ENCODE data around the gene PAX1. TPM values are rescaled to one million over a fixed set of nuclear protein-coding genes. Genes with fewer than 3 reads are reported as not detected.

The PAX1 gene
- total and polyA plus RNA-seq, 12 donors = not detected

GRCh38 chr20:21710863-21711431 is 5.5 kb downstream of the PAX1 start:
- Histone ChIP-seq H3K4me3 (no peak overlapping the region), H3K27me3 (peaks cover 73% of the 10 kb centered on the region), H3K9me3 (replicated peaks in 1 of 3) (no peaks in the 10 kb centered on the region), H3K27ac (no peak overlapping the region), H3K4me1 (replicated peaks in 1 of 2) (no peaks in the 10 kb centered on the region), H3K36me3 (replicated peaks in 1 of 2) (no peaks in the 10 kb centered on the region)
- TF ChIP-seq POLR2A (IDR thresholded peaks at IDR 0.05) = no peak
- no peak for TF ChIP-seq CTCF (IDR thresholded peaks at IDR 0.05)
- intact Hi-C loops (cut with DNase I) = loop anchor here in 1 of 2 donors (10.0 kb wide), 2 partner anchors 394 to 534 kb away; no protein-coding TSS in a partner anchor
- DNase-seq = no peak
- 23 to 28% (median 26%) methylated on average over 5 of the region's 5 CpGs for WGBS, 4 donors

GRCh38 chr20:21712443-21713059 is 7.1 kb downstream of the PAX1 start:
- no peaks in the 10 kb centered on the region for H3K4me1 ChIP-seq (replicated peaks in 1 of 2)
- H3K9me3 ChIP-seq (replicated peaks in 1 of 3) = no peaks in the 10 kb centered on the region
- WGBS, 4 donors = 5 to 7% (median 7%) methylated on average over 13 to 17 of the region's 17 CpGs
- intact Hi-C loops (cut with DNase I) = loop anchor here in 1 of 2 donors (10.0 kb wide), 2 partner anchors 392 to 532 kb away; no protein-coding TSS in a partner anchor
- H3K27me3 ChIP-seq = peaks cover 62% of the 10 kb centered on the region
- no peak overlapping the region for H3K4me3 ChIP-seq
- H3K36me3 ChIP-seq (replicated peaks in 1 of 2) = no peaks in the 10 kb centered on the region
- TF ChIP-seq CTCF (IDR thresholded peaks at IDR 0.05) (no peak), POLR2A (IDR thresholded peaks at IDR 0.05) (no peak)
- no peak for DNase-seq
- no peak overlapping the region for H3K27ac ChIP-seq

GRCh38 chr20:21713470-21713869 is 8.0 kb downstream of the PAX1 start:
- DNase-seq = no peak
- WGBS, 4 donors = 3 to 4% (median 4%) methylated on average over 8 to 15 of the region's 15 CpGs
- Histone ChIP-seq H3K9me3 (replicated peaks in 1 of 3) (no peaks in the 10 kb centered on the region), H3K27ac (no peak overlapping the region), H3K36me3 (replicated peaks in 1 of 2) (no peaks in the 10 kb centered on the region), H3K4me3 (no peak overlapping the region), H3K4me1 (replicated peaks in 1 of 2) (no peaks in the 10 kb centered on the region), H3K27me3 (peaks cover 56% of the 10 kb centered on the region)
- TF ChIP-seq POLR2A (IDR thresholded peaks at IDR 0.05) = no peak
- TF ChIP-seq CTCF (IDR thresholded peaks at IDR 0.05) = no peak
- intact Hi-C loops (cut with DNase I) = loop anchor here in 1 of 2 donors (10.0 kb wide), 2 partner anchors 391 to 531 kb away; no protein-coding TSS in a partner anchor

- H3K4me3 ChIP-seq = no peak overlapping the region
- no peak for DNase-seq
- H3K27me3 ChIP-seq = peaks cover 51% of the 10 kb centered on the region
- H3K36me3 ChIP-seq (replicated peaks in 1 of 2) = no peaks in the 10 kb centered on the region
- H3K9me3 ChIP-seq (replicated peaks in 1 of 3) = no peaks in the 10 kb centered on the region
- intact Hi-C loops (cut with DNase I) = loop anchor here in 1 of 2 donors (10.0 kb wide), 2 partner anchors 391 to 531 kb away; no protein-coding TSS in a partner anchor
- TF ChIP-seq POLR2A (IDR thresholded peaks at IDR 0.05) = no peak
- TF ChIP-seq CTCF (IDR thresholded peaks at IDR 0.05) = no peak
- 1 to 2% (median 2%) methylated on average over 10 to 26 of the region's 26 CpGs; no CpG with 5 or more reads in 1 of the 4 donors for WGBS, 4 donors
- no peak overlapping the region for H3K27ac ChIP-seq
- no peaks in the 10 kb centered on the region for H3K4me1 ChIP-seq (replicated peaks in 1 of 2)
These were observed 8.4 kb downstream of the PAX1 start for GRCh38 chr20:21713901-21714296.

All from adrenal gland (tissue), 12 donors.